Activated CD8-positive, alpha-beta memory T cell treated with anti-CD3 and anti-CD28 coated beads, Interleukin-2, amount 50 U/mL, for 1 hour (primary cell): ENCODE data around the gene OSBPL8.

Experiments
- DNase-seq: peaks from one replicate; pipeline ENCODE4 v3.0.0-alpha.2; 2020; ENCODE audit errors: extremely low read depth

OSBPL8 gene

GRCh38 chr12:76559400-76560085 is at the start of gene OSBPL8:
TSS of gene OSBPL8 (minus strand) at chr12:76559771. CDS start at chr12:76487551, 72,220 bp downstream.
- peak; percentile 78 for DNase-seq

DNA sequence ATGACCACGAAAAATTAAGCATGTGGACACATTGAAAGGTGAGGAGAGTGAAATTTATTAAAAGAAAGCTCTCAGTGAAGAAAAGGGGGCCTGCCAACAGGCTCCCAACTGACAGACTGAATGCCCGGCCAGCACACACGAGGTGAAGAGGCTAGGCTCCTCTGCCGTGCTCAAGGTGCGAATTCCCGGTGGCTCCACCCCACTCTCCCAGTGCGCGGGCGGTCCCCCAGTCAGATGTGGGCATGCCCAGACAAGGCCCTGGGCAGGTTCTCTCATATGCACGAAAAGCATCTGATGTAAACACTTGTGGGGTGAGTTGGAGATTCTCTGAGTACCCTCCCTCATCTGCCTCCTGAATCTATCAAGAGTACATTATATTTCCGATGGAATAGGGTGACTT is 48.5 kb upstream of the OSBPL8 start:
- DNase-seq, result no peak

GRCh38 chr12:76595056-76595455 is 35.5 kb upstream of the OSBPL8 start:
- no peak for DNase-seq

- no peak for DNase-seq
Measured at GRCh38 chr12:76591476-76591875, 31.9 kb upstream of the OSBPL8 start.

- DNase-seq, result no peak
Measured at GRCh38 chr12:76590131-76590530, 30.6 kb upstream of the OSBPL8 start.

DNA sequence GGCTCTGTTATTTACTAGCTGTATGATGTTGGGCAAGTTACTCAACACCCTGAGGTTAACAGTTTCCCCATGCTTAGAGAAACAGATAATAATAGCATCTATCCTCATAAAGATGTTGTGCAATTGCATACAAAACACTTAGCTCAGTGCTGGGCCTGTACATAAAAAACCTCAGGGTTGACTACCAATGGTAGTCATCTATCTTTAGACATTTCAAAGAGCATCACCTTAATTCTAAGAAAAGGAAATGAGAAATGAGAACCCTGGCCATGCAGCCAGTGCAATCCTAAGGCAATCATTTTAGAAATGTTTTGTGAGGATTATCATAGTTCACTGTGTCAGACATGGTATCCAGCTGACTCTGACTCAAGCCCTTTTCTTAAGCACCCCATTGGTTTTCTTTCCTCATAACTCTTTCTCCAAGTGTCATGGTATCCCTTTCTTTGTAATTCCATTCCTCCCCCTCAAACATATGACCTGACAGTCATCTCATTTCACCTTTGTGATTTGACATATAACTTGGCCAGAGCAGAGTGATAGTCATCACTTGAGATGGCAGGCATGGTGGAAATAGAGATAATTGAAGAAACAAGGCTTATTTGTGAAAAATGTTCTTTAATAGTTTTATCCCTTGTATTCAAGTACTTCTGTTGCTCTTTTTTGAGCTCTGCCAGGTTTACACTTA is 29.5 kb upstream of the OSBPL8 start:
- DNase-seq, result no peak

DNA sequence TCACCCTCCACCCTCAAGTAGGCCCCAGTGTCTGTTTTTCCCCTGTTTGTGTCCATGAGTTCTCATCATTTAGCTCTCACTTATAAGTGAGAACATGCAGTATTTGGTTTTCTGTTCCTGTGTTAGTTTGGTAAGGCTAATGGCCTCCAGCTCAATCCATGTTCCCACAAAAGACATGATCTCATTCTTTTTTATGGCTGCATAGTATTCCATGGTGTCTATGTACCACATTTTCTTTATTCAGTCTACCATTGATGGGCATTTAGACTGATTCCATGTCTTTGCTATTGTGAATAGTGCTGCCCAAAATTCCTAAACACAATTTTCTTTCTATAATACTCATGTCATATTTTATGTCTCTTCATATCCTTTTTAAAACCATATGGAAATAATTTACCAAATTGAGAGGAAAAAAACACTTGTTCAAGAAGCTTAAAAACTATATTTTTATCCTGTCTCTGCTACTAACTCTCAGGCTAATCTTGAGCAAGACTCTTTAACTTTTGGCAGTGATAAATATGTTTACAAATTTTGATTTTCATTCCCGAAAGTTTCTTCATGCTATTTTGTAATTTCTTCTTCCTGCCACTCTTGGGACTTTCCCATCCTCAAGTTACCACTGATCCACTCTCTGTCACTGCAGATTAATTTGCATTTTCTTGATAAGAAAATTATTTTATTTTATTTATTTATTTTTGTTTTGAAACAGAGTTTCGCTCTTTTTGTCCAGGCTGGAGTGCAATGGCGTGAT is 28.0 kb upstream of the OSBPL8 start:
- no peak for DNase-seq

- peak; percentile 11 for DNase-seq
Measured at GRCh38 chr12:76586764-76587395, 27.3 kb upstream of the OSBPL8 start.

DNA sequence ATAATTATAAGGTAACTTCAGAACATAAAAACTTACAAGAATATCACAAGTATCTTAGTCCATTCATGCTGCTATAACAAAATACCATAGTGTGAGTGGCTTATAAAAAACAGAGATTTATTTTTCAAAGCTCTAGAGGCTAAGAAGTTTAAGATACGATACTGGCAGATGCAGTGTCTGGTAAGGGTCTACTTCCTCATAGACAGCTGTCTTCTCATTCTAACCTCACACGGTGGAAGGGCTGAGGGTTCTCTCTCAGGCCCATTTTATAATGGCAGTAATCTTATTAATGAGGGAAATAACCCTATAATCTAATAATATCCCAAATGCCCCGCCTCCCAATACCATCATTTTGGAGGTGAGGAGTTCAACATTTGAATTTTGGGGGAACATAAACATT is 23.7 kb upstream of the OSBPL8 start:
- DNase-seq, result no peak

DNA sequence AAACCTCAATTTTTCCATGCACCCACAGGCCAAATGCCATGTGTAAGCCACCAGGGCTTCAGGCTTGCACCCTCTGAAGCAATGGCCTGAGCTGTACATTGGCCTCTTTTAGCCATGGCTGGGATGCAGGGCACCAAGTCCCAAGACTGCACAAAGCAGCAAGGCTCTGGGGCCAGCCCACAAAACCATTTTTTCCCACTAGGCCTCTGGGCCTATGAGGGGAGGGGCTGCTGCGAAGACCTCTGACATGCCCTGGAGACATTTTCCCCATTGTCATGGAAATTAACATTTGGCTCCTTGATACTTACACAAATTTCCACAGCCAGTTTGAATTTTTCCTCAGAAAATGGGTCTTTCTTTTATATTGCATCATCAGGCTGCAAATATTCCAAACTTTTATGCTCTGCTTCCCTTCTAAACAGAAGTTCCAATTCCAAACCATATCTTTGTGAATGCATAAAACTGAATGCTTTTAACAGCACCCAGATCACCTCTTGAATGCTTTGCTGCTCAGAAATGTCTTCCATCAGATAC is 14.3 kb upstream of the OSBPL8 start:
- DNase-seq, result no peak

DNA sequence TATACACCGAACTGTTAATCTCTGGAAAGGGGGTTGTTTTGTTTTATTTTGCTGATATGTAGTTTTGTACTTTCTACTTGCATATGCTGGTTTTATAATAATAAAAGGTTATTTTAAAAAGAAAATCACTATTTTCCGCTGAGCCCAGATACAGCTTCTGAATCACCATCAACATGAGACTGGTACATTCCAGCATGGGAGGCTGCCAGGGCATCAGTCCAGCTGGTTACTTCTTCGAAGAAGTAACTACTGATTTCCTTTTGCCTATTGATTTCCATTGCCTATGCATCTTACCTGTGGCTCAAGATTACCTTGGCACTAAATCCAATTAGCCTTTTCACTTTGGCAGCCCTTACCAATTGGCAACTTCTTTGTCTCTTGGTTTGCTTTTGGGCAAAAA is 11.7 kb upstream of the OSBPL8 start:
- no peak for DNase-seq

DNA sequence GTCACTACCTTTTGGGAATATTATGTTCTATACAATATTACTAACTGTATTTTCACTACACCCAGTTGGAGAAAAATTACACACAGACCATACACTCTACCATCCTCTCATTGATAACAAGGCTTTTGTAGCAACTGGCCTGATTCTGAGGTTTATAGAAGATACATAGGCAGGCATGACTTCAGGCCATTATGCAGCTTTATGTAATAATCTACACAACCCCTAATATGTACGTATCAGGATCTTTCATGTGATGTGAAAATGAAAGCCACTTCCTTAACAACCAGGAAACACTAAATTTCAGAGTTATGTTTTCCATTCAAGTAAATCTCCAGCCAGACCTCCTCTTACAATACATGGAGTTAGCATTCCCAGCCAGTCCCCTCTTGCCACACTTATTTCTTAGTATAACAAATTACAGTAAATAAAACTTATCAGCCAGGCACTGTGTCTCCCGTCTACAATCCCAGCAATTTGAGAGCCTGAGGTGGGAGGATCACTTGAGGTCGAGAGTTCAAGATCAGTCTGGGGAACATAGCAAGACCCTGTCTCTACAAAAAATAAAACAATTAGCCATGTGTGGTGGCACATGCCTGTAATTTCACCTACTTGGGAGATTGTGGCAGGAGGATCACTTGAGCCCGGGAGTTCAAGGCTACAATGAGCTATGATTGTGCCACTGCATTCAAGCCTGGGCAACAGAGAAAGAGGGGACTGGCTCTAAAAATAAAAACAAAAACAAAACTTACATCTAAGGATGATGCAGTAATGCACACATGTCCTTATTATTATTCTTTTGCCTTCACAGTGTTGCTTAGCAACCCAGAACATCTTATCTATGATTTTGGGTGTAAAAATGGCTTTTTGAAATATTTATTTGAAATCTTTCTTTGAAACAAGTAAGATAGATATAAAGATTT is 10.4 kb upstream of the OSBPL8 start:
- DNase-seq, result no peak

DNA sequence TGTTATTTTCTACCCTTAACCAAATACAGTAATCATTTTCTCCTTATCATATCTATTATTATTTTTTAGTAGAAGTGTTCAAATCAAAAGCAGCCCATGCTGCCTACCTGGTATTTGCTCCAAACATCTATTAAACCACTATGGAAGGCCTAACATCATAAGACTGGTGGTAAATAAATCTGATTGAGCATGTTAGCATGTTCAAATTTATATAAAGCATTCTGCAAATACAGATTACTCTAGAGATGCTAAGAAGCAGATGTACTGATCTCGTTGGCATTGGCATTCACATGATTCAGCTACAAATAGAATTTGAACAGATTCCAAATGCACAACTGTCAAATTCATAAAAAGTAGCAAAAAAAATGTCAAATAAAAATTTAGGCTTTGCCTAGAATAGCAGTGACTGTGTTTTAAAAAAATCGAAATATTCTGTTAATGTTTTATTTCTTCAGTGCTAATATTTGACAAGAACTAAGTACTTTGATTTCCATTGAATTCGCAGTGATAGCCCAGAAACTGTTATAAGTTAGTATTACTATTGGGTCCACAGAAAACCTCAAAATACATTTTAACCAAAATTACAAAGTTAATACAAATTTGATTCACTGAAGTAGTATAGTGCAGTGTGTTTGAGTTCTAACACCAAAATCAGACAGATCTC is 9.4 kb upstream of the OSBPL8 start:
- no peak for DNase-seq

DNA sequence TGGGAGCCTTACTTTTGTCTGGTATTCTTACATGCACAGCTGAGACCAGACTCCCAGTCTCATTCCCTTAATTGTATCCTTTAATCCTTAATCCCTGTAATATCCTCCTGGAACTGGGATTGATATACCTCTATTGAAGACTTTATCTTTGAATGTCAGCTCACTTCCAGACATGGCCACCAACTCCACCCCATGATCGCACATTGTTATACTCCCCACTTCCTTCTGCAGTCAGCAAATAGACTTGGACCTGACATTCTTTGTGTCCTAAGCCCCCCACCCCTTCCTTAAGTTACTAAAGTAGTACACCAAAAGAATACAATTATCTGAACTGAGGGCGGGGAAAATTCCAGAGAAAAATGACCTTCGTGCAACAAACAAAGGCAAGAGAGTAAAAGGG is 8.6 kb upstream of the OSBPL8 start:
- DNase-seq, result no peak

- no peak for DNase-seq
Measured at GRCh38 chr12:76563061-76563460, 3.5 kb upstream of the OSBPL8 start.

DNA sequence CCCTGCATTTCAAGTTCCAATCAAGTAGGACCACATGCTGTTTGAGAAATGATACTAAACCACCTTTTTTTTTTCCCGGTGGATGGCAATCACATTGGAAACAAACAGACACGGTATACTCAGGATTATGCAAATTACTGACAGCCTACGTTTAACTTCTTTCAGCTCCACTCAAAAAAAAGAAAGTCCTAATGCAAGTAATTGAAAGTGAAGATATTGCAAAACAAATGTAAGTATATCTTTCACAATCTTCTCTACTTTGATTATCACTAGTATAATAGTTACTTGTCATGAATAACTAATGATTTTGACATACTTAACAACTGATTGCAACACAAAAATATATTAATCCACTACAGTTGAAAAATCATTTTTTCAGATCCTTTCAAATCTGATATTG is 2.6 kb upstream of the OSBPL8 start:
- DNase-seq, result no peak

DNA sequence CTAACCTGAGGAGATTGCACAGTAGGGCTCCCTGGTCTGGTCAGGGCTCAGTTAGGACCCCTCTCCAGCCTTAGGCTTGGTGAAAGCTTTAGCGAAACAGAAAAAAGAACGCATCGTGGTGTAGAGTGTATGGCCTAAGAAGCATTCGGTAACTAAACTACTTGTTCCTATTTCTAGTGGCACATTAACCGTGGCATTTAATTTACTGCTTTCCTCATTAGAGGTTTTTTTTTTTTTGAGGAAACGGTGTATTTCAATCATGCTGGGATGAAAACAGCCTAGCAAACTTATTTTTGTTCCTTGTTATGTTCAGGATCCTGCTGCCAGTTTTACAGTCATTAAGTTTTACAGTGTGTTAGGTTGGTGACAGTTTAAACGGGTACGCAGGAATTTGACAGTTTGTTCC is 518 bp upstream of the OSBPL8 start:
- no peak for DNase-seq

- peak; percentile 70 for DNase-seq
Measured at GRCh38 chr12:76558684-76559399, 729 bp downstream of the OSBPL8 start.

DNA sequence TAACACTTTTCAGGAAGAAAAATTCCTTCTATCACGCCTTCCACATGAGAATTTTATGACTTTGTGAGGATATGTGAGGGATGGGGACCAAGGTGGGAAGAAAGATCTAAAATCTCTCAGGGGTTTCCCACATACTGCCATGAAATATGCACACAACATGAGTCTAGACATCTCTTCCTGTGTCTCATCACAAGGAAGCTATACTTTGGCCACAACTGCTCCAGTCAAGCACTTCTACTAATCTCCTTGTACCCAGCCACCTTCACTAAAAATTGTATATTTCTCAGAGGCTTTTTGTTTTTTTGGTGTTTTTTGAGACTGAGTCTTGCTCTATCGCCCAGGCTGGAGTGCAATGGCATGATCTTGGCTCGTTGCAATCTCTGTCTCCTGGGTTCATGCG is 3.2 kb downstream of the OSBPL8 start:
- DNase-seq, result no peak

DNA sequence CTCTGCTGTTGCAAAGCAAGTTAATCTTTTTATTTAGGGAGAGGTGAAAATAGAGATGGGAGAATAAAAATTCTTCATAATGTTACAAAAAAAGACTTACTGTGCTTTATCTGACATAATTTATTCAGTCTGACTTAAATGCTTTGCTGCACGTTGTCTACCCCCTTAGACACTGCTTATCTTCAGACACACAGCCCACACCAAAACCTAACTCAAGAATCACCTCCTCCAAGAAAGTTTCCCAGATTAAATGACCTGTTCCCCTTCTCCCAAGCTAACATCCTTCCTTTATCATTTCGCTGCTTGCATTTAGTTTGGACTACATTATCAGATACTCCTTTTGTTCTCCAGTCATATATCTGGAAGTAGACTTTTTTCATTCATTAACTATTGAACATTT is 3.8 kb downstream of the OSBPL8 start:
- no peak for DNase-seq
